IgD-negative memory B cell (primary cell): Measurements from ENCODE around the gene DCHS1. TPM values are rescaled to one million over a fixed set of nuclear protein-coding genes. Genes with fewer than 3 reads are reported as not detected.
A peak's percentile ranks its signal among the peaks of the same experiment; 100 is the strongest.

ENCODE experiments used
- H3K27ac Mint-ChIP-seq, 3 donors: one replicate each; pipeline ENCODE4 v1.8.0; 2020 to 2022; ENCODE audit warnings: mild to moderate bottlenecking in 3 of 3, mixed read lengths in 3 of 3, moderate library complexity in 1 of 3
- H3K27me3 Mint-ChIP-seq: one replicate; pipeline ENCODE4 v1.8.0; 2021; ENCODE audit warnings: mixed read lengths
- H3K36me3 Mint-ChIP-seq: one replicate; pipeline ENCODE4 v1.8.0; 2020; ENCODE audit warnings: mild to moderate bottlenecking, mixed read lengths
- H3K4me1 Mint-ChIP-seq, 3 donors: one replicate each; pipeline ENCODE4 v1.8.0; 2020 to 2022; ENCODE audit warnings: mixed read lengths in 3 of 3, mild to moderate bottlenecking in 1 of 3
- H3K4me3 Mint-ChIP-seq, 4 donors: one replicate each; pipeline ENCODE4 v1.8.0; 2020 to 2022; ENCODE audit warnings: mild to moderate bottlenecking in 4 of 4, mixed read lengths in 4 of 4, moderate library complexity in 3 of 4
- H3K9me3 Mint-ChIP-seq, 3 donors: one replicate each; pipeline ENCODE4 v1.8.0; 2020 to 2021; ENCODE audit warnings: mixed read lengths in 3 of 3, mild to moderate bottlenecking in 1 of 3
- polyA plus RNA-seq: library from polyadenylated mRNA; unstranded; fragments of 300-500 nt; fragmentation: Illumina TruSeq; gene quantifications from one replicate; pipeline ENCODE4 v1.2.3, GENCODE V29; 2021

The DCHS1 gene
- polyA plus RNA-seq, 1 donor from 2014 or later = 0.06 TPM

GRCh38 chr11:6608726-6609501 lies 46.7 kb downstream of the DCHS1 start:
- H3K9me3 Mint-ChIP-seq = no peaks in the 10 kb centered on the region
- peaks cover 18 to 27% (median 25%) of the 10 kb centered on the region in 3 donors for H3K4me1 Mint-ChIP-seq
- H3K36me3 Mint-ChIP-seq = peaks cover 3% of the 10 kb centered on the region
- H3K27ac Mint-ChIP-seq = peak overlapping the region in 2 of 3 donors; percentile 9 to 67
- no peaks in the 10 kb centered on the region for H3K27me3 Mint-ChIP-seq
- H3K4me3 Mint-ChIP-seq = peak overlapping the region in 2 of 4 donors; percentile 19 to 39

GRCh38 chr11:6608011-6608410 lies 47.6 kb downstream of the DCHS1 start:
- peak overlapping the region in 1 of 4 donors; percentile 46 for H3K4me3 Mint-ChIP-seq
- no peaks in the 10 kb centered on the region for H3K9me3 Mint-ChIP-seq
- no peaks in the 10 kb centered on the region for H3K27me3 Mint-ChIP-seq
- peaks cover 3% of the 10 kb centered on the region for H3K36me3 Mint-ChIP-seq
- H3K27ac Mint-ChIP-seq = peak overlapping the region in 2 of 3 donors; percentile 27 to 53
- H3K4me1 Mint-ChIP-seq = peaks cover 18 to 27% (median 25%) of the 10 kb centered on the region in 3 donors

GRCh38 chr11:6607190-6607795 lies 48.3 kb downstream of the DCHS1 start:
- peaks cover 18 to 27% (median 25%) of the 10 kb centered on the region in 3 donors for H3K4me1 Mint-ChIP-seq
- peaks cover 3% of the 10 kb centered on the region for H3K36me3 Mint-ChIP-seq
- H3K27ac Mint-ChIP-seq = peak overlapping the region in 2 of 3 donors; percentile 29 to 86
- H3K4me3 Mint-ChIP-seq = peak overlapping the region in 3 of 4 donors; percentile 21 to 77 (median 60)
- no peaks in the 10 kb centered on the region for H3K9me3 Mint-ChIP-seq
- H3K27me3 Mint-ChIP-seq = no peaks in the 10 kb centered on the region

- H3K4me3 Mint-ChIP-seq = peak overlapping the region in 2 of 4 donors; percentile 7 to 25
- H3K36me3 Mint-ChIP-seq = peaks cover 3% of the 10 kb centered on the region
- H3K9me3 Mint-ChIP-seq = no peaks in the 10 kb centered on the region
- peaks cover 18 to 29% (median 27%) of the 10 kb centered on the region in 3 donors for H3K4me1 Mint-ChIP-seq
- no peaks in the 10 kb centered on the region for H3K27me3 Mint-ChIP-seq
- peak overlapping the region in 2 of 3 donors; percentile 29 to 86 for H3K27ac Mint-ChIP-seq
Observed at GRCh38 chr11:6606471-6607189, 49.0 kb downstream of the DCHS1 start.

GRCh38 chr11:6604790-6605189 lies 50.8 kb downstream of the DCHS1 start:
- Mint-ChIP-seq H3K9me3 (no peaks in the 10 kb centered on the region), H3K4me3 (no peak overlapping the region), H3K27ac (no peak overlapping the region), H3K27me3 (no peaks in the 10 kb centered on the region), H3K4me1 (peaks cover 14 to 25% (median 16%) of the 10 kb centered on the region in 3 donors), H3K36me3 (peaks cover 2% of the 10 kb centered on the region)

GRCh38 chr11:6604081-6604626 lies 51.5 kb downstream of the DCHS1 start:
- H3K9me3 Mint-ChIP-seq = no peaks in the 10 kb centered on the region
- H3K36me3 Mint-ChIP-seq = peaks cover 2% of the 10 kb centered on the region
- no peak overlapping the region for H3K4me3 Mint-ChIP-seq
- H3K27ac Mint-ChIP-seq = no peak overlapping the region
- peaks cover 15 to 25% (median 19%) of the 10 kb centered on the region in 3 donors for H3K4me1 Mint-ChIP-seq
- H3K27me3 Mint-ChIP-seq = no peaks in the 10 kb centered on the region

- Mint-ChIP-seq H3K4me3 (no peak within 1 kb of the TSS), H3K27ac (no peak within 1 kb of the TSS), H3K36me3 (no peaks in the 10 kb centered on the region), H3K4me1 (peaks cover 15 to 25% (median 23%) of the 10 kb centered on the region in 3 donors), H3K27me3 (no peaks in the 10 kb centered on the region), H3K9me3 (no peaks in the 10 kb centered on the region)
Observed at GRCh38 chr11:6603287-6604080, 52.1 kb downstream of the DCHS1 start, which contains the start of the genes ILK and RRP8. ILK (plus strand) TSS chr11:6603774; CDS start chr11:6604272, 498 bp downstream. RRP8 (minus strand) TSS chr11:6603616; CDS start chr11:6603502, 114 bp downstream.

GRCh38 chr11:6602096-6602940 lies 53.3 kb downstream of the DCHS1 start:
- Mint-ChIP-seq H3K9me3 (no peaks in the 10 kb centered on the region), H3K36me3 (peaks cover 1% of the 10 kb centered on the region), H3K4me1 (peaks cover 14 to 24% (median 19%) of the 10 kb centered on the region in 3 donors), H3K27ac (peak overlapping the region in 1 of 3 donors; percentile 28), H3K27me3 (no peaks in the 10 kb centered on the region), H3K4me3 (peak overlapping the region in 1 of 4 donors; percentile 49)

- no peak overlapping the region for H3K27ac Mint-ChIP-seq
- H3K9me3 Mint-ChIP-seq = no peaks in the 10 kb centered on the region
- no peak overlapping the region for H3K4me3 Mint-ChIP-seq
- peaks cover 5 to 14% (median 11%) of the 10 kb centered on the region in 3 donors for H3K4me1 Mint-ChIP-seq
- H3K36me3 Mint-ChIP-seq = peaks cover 4% of the 10 kb centered on the region
- H3K27me3 Mint-ChIP-seq = no peaks in the 10 kb centered on the region
Observed at GRCh38 chr11:6601041-6601461, 54.6 kb downstream of the DCHS1 start.

GRCh38 chr11:6599881-6600390 lies 55.7 kb downstream of the DCHS1 start:
- Mint-ChIP-seq H3K27ac (no peak overlapping the region), H3K36me3 (peaks cover 4% of the 10 kb centered on the region), H3K4me3 (peak overlapping the region in 1 of 4 donors; percentile 51), H3K4me1 (peaks cover 3 to 12% (median 8%) of the 10 kb centered on the region in 3 donors), H3K9me3 (no peaks in the 10 kb centered on the region), H3K27me3 (no peaks in the 10 kb centered on the region)

- Mint-ChIP-seq H3K36me3 (peaks cover 5% of the 10 kb centered on the region), H3K27me3 (no peaks in the 10 kb centered on the region), H3K4me1 (peaks cover 6 to 12% (median 8%) of the 10 kb centered on the region in 3 donors), H3K27ac (no peak overlapping the region), H3K9me3 (no peaks in the 10 kb centered on the region), H3K4me3 (peak overlapping the region in 1 of 4 donors; percentile 51)
Observed at GRCh38 chr11:6599449-6599848, 56.2 kb downstream of the DCHS1 start.

GRCh38 chr11:6598555-6598954 lies 57.1 kb downstream of the DCHS1 start:
- H3K36me3 Mint-ChIP-seq = peaks cover 9% of the 10 kb centered on the region
- H3K4me3 Mint-ChIP-seq = peak overlapping the region in 1 of 4 donors; percentile 51
- peaks cover 6 to 12% (median 8%) of the 10 kb centered on the region in 3 donors for H3K4me1 Mint-ChIP-seq
- no peaks in the 10 kb centered on the region for H3K27me3 Mint-ChIP-seq
- no peak overlapping the region for H3K27ac Mint-ChIP-seq
- no peaks in the 10 kb centered on the region for H3K9me3 Mint-ChIP-seq
